GM12878 (cell line): ENCODE results near the gene TMEM14A. TPM values are rescaled to one million over a fixed set of nuclear protein-coding genes. Genes with fewer than 3 reads are reported as not detected.
A peak's percentile ranks its signal among the peaks of the same experiment; 100 is the strongest.

ENCODE experiments used
- CEBPB ChIP-seq, 2 experiments: fragments of 150-350 bp in 1 of 2; IDR thresholded peaks; 2 replicates each; pipeline ENCODE4 v1.6.1; 2012 to 2014; ENCODE audit warnings: low read depth in 2 of 2, low read length in 2 of 2, borderline replicate concordance in 1 of 2, inconsistent platforms in 1 of 2
- CHD2 ChIP-seq: IDR thresholded peaks from 2 replicates; pipeline ENCODE4 v1.6.1; 2011; ENCODE audit warnings: low read depth, low read length, improper control_type of control experiment, borderline replicate concordance
- EGR1 ChIP-seq, 2 experiments: IDR thresholded peaks; 1 replicate in 1 of 2; 2 replicates in 1 of 2; pipeline ENCODE4 v1.6.1; 2011 to 2012; ENCODE audit warnings: low read depth in 2 of 2, low read length in 2 of 2, borderline replicate concordance in 1 of 2, mild to moderate bottlenecking in 1 of 2, moderate library complexity in 1 of 2
- FOS ChIP-seq: IDR thresholded peaks from 3 replicates; pipeline ENCODE4 v1.6.1; 2011; ENCODE audit warnings: borderline replicate concordance; ENCODE audit not compliant: insufficient read length; ENCODE audit errors: extremely low read depth
- HDGF ChIP-seq: fragments of 450-650 bp; IDR thresholded peaks from 2 replicates; pipeline ENCODE4 v1.6.1; 2016; ENCODE audit warnings: antibody characterized with exemption
- IKZF1 ChIP-seq: fragments of 450-650 bp; conservative IDR thresholded peaks from 2 replicates; pipeline ENCODE4 v1.6.1; 2017; ENCODE audit warnings: antibody characterized with exemption, mild to moderate bottlenecking
- JUNB ChIP-seq: IDR thresholded peaks from 2 replicates; pipeline ENCODE4 v1.6.1; 2016; ENCODE audit warnings: antibody characterized with exemption, mild to moderate bottlenecking
- MEF2A ChIP-seq: IDR thresholded peaks from 2 replicates; pipeline ENCODE4 v1.6.1; 2011; ENCODE audit warnings: low read depth, mild to moderate bottlenecking, low read length, moderate library complexity; ENCODE audit not compliant: insufficient read depth
- MTA3 ChIP-seq: IDR thresholded peaks from 2 replicates; pipeline ENCODE4 v1.6.1; 2012; ENCODE audit warnings: low read length, inconsistent platforms, borderline replicate concordance
- MYB ChIP-seq: fragments of 150-350 bp; IDR thresholded peaks from 2 replicates; pipeline ENCODE4 v1.6.1; 2014; ENCODE audit warnings: mild to moderate bottlenecking, low read depth, low read length, borderline replicate concordance
- NFXL1 ChIP-seq: fragments of 450-650 bp; IDR thresholded peaks from 2 replicates; pipeline ENCODE4 v1.6.1; 2017; ENCODE audit warnings: antibody characterized with exemption, mild to moderate bottlenecking, borderline replicate concordance
- NFYA ChIP-seq: IDR thresholded peaks from 2 replicates; pipeline ENCODE4 v1.6.1; 2011; ENCODE audit warnings: low read depth, mild to moderate bottlenecking, low read length, improper control_type of control experiment, borderline replicate concordance
- NR2C1 ChIP-seq: fragments of 450-650 bp; IDR thresholded peaks from 2 replicates; pipeline ENCODE4 v1.6.1; 2017; ENCODE audit warnings: antibody characterized with exemption, mild to moderate bottlenecking, moderate library complexity
- PML ChIP-seq: IDR thresholded peaks from 2 replicates; pipeline ENCODE4 v1.6.1; 2012; ENCODE audit warnings: low read length, inconsistent platforms
- REST ChIP-seq: IDR thresholded peaks from 2 replicates; pipeline ENCODE4 v1.6.1; 2012; ENCODE audit warnings: mild to moderate bottlenecking, low read depth, low read length
- SKIL ChIP-seq: fragments of 450-650 bp; IDR thresholded peaks from 2 replicates; pipeline ENCODE4 v1.6.1; 2017; ENCODE audit warnings: mild to moderate bottlenecking, low read depth, inconsistent platforms; ENCODE audit not compliant: poor library complexity, severe bottlenecking
- SMAD5 ChIP-seq: IDR thresholded peaks from 2 replicates; pipeline ENCODE4 v1.6.1; 2016; ENCODE audit warnings: antibody characterized with exemption, low read depth
- TAF1 ChIP-seq: IDR thresholded peaks from 2 replicates; pipeline ENCODE4 v1.6.1; 2011; ENCODE audit warnings: mild to moderate bottlenecking, low read depth, low read length, borderline replicate concordance
- TCF12 ChIP-seq: IDR thresholded peaks from 2 replicates; pipeline ENCODE4 v1.6.1; 2011; ENCODE audit warnings: low read depth, mild to moderate bottlenecking, low read length
- TCF7 ChIP-seq: IDR thresholded peaks from 2 replicates; pipeline ENCODE4 v1.6.1; 2014; ENCODE audit warnings: antibody characterized with exemption, borderline replicate concordance
- WRNIP1 ChIP-seq: IDR thresholded peaks from 2 replicates; pipeline ENCODE4 v1.6.1; 2011; ENCODE audit warnings: low read depth, low read length, improper control_type of control experiment, borderline replicate concordance
- ZBED1 ChIP-seq: IDR thresholded peaks from 2 replicates; pipeline ENCODE4 v1.6.1; 2016; ENCODE audit warnings: borderline replicate concordance
- ZNF207 ChIP-seq: fragments of 450-650 bp; IDR thresholded peaks from 2 replicates; pipeline ENCODE4 v1.6.1; 2014; ENCODE audit warnings: antibody characterized with exemption, mild to moderate bottlenecking, borderline replicate concordance
- ZZZ3 ChIP-seq: IDR thresholded peaks from 2 replicates; pipeline ENCODE4 v1.6.1; 2011; ENCODE audit warnings: low read depth; ENCODE audit not compliant: control insufficient read depth, insufficient read length
- polyA plus RNA-seq, 11 experiments: library from polyadenylated mRNA; depleted of rRNA in 4 of 11; unstranded in 6 of 11; stranded (reverse) in 5 of 11; fragments of >200 nt; fragmentation: Nextera tagmentation in 4 of 11; fragmentation: Illumina TruSeq in 1 of 11; extraction: Ambion mirVana in 4 of 11; extraction: Trizol in 1 of 11; gene quantifications; 1 replicate in 1 of 11; 2 replicates in 10 of 11; pipeline versions ENCODE4 v1.2.1 to v1.2.3, GENCODE V29; 2011 to 2016; ENCODE audit warnings: inconsistent platforms in 2 of 11, missing spikeins in 2 of 11, low read depth in 1 of 11
- total RNA-seq, 4 experiments: library from RNA; depleted of rRNA in 3 of 4; stranded (reverse); fragments of >200 nt in 3 of 4; fragmentation: Illumina TruSeq in 1 of 4; extraction: Trizol in 1 of 4; gene quantifications; 2 replicates each; pipeline versions ENCODE4 v1.2.1 to v1.2.3, GENCODE V29; 2013 to 2021

The TMEM14A gene
- total and polyA plus RNA-seq, 10 of the 15 experiments (the other 5 are each of a cell fraction or from before 2014, with no cell fraction given) = 15.6 to 143 (median 33.1) TPM

- no peak for TF ChIP-seq PML
- no peak for TF ChIP-seq EGR1 (IDR thresholded peaks at IDR 0.05; ENCODE audit: borderline replicate concordance in 1 of 2, low read depth in 2 of 2, low read length in 2 of 2)
- no peak for TF ChIP-seq ZNF207
- peak; percentile 59 for TF ChIP-seq FOS
- TF ChIP-seq HDGF = no peak
- no peak for TF ChIP-seq ZBED1
- no peak for TF ChIP-seq MTA3
- TF ChIP-seq NR2C1 = no peak
- no peak for TF ChIP-seq ZZZ3
- TF ChIP-seq MYB = no peak
- TF ChIP-seq SMAD5 = no peak; the same call in 1 of the 2 replicates
- no peak for TF ChIP-seq WRNIP1
- peak; percentile 74; the same call in 1 of the 2 replicates for TF ChIP-seq IKZF1
- TF ChIP-seq SKIL = no peak
- TF ChIP-seq CHD2 = peak; percentile 85
- TF ChIP-seq MEF2A = no peak
- no peak for TF ChIP-seq TCF12
- no peak for TF ChIP-seq NFXL1
- no peak for TF ChIP-seq REST
- TF ChIP-seq TAF1 = peak; percentile 77
- no peak for TF ChIP-seq TCF7
- TF ChIP-seq NFYA = no peak
- TF ChIP-seq JUNB = no peak
- TF ChIP-seq CEBPB (IDR thresholded peaks at IDR 0.05; ENCODE audit: borderline replicate concordance in 1 of 2, low read depth in 2 of 2, low read length in 2 of 2) = no peak
These were observed 6.5 kb upstream of the TMEM14A start (continued) for GRCh38 chr6:52664186-52664990.
